Glomerular visceral epithelial cell (primary cell): ENCODE results near the gene NR1D1.

Experiments
- DNase-seq: peaks from one replicate; pipeline ENCODE4 v3.0.0-alpha.2; 2016; ENCODE audit errors: extremely low spot score

The NR1D1 gene

GRCh38 chr17:40097087-40097486 lies 3.3 kb downstream of the NR1D1 start:
- DNase-seq, result no peak

DNA sequence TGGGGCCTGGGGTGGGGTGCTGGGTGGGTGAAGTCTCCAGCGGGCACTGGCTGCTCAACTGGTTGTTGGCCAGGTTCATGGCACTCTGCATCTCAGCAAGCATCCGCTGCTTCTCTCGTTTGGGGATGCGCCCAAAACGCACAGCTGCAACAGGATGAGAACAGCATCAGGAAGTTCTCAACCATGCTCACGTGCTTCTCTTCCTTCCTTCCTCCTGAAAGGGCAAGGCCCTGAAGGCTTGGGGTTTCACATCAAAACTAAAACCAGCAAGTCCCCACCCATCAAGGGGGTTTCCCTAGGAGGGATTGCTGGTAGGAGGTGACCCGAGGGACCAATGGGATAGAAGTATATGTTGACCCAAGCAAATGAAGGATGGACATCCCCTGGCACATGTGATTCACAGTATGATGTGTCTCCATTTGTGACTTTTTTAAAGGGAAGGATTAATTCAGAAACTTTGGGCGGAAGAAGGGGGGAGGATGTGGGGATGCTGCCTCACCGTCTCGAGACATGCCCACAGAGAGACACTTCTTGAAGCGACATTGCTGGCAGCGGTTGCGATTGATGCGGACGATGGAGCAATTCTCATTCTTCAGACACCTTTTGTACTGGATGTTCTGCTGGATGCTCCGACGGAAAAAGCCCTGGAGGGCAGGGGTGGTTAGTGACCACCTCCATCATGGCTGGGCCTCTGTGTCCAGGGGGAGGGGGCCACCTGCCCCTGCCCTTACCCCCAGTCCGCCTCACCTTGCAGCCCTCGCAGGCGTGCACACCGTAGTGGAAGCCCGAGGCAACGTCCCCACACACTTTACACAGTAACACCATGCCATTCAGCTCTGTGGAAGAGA lies 4.2 kb downstream of the NR1D1 start:
- no peak for DNase-seq

GRCh38 chr17:40095351-40095943 lies 4.9 kb downstream of the NR1D1 start:
- DNase-seq, result no peak

- DNase-seq, result no peak
Observed at GRCh38 chr17:40094874-40095273, 5.5 kb downstream of the NR1D1 start.

GRCh38 chr17:40093580-40094201 lies 6.7 kb downstream of the NR1D1 start:
- no peak for DNase-seq

- DNase-seq, result no peak
Observed at GRCh38 chr17:40093005-40093579, 7.3 kb downstream of the NR1D1 start.

GRCh38 chr17:40092581-40092980 lies 7.8 kb downstream of the NR1D1 start:
- DNase-seq, result no peak

- DNase-seq, result no peak
Observed at GRCh38 chr17:40091691-40092397, 8.5 kb downstream of the NR1D1 start.

DNA sequence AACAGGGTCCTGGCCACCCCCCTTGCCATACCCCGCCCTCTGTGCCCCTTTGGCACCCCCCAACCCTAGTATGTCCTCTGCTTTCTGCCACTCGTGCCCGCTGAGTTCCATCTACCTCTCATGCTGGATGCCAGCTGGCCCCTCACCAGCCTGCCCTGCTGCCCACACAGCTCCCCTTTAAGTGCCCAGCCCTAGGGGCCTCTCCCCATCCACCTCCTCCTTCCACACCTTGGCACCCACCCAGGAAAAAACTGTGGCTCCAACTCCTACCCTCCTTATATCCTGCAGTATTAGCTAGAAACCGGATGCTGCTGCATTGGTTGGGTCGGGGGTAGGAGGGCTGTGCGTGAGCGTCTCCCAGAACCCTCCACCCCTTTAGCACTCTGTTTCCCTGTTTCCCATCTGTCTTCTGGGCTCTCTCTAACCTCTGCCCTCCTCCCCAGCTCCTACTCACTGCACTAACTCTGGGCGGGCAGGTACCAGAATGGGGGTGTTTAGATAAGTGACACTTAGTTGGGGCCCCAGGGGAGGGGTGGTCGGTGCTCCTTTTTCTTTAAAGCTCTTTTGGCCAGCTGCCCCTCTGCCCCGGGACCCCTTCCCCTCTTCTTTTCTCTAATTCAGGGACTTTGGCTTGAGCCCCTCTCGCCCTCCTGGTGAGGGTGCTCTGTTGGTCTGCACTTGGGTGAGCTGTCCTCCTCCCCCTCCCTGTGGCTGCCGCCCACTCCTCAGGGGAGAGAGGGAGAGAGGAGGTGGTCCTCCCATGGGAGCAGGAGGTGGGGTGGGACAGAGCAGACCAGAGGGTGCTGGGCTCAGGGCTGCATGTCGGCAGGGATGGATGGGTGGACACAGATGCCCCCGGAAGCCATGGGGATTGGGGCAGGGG lies 9.9 kb downstream of the NR1D1 start:
- DNase-seq, result no peak

- DNase-seq, result no peak
Observed at GRCh38 chr17:40089077-40089895, 11.1 kb downstream of the NR1D1 start.

- no peak for DNase-seq
Observed at GRCh38 chr17:40087903-40088718, 12.3 kb downstream of the NR1D1 start.

DNA sequence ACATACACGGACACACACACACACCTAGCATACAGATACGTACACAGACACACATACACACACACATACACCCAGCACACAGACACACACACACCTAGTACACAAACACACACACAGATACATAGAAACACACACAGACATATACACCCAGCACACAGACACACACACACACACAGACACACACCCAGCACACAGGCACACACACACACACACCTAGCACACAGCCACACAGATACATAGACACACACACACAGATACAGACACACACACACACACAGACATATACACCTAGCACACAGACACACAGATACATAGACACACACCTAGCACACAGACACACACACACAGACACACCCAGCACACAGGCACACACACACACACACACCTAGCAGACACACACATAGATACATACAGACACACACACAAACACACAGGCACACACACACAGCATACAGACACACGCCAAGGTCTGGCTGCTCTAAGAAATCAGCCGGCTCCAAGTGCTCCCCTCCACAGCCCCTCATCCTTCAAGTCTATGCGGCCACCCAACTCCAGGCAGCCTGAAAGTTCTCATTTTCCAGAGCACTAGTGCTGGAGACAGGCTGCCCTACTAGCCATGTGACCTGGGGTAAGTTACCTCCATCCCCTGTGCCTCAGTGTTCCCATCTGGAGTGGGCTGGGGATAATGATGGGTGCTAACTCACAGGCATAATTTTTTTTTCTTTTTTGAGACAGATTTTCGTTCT lies 13.2 kb downstream of the NR1D1 start:
- DNase-seq, result no peak

GRCh38 chr17:40086150-40087044 lies 14.0 kb downstream of the NR1D1 start:
- no peak for DNase-seq

DNA sequence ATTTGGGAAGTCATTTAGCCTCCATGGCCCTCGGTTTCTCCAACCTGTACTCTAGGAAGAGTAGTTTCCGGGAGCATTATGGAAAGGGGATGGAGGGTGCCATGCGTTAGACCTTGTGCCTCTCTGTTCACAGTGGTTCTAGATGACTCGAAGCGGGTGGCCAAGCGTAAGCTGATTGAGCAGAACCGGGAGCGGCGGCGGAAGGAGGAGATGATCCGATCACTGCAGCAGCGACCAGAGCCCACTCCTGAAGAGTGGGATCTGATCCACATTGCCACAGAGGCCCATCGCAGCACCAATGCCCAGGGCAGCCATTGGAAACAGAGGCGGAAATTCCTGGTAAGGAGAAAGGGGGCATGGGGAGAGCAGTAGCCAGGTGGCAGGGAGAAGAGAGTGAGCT lies 15.9 kb downstream of the NR1D1 start:
- no peak for DNase-seq

GRCh38 chr17:40079545-40079944 lies 20.8 kb downstream of the NR1D1 start:
- DNase-seq, result no peak

- DNase-seq, result no peak
Observed at GRCh38 chr17:40076591-40076990, 23.8 kb downstream of the NR1D1 start.

DNA sequence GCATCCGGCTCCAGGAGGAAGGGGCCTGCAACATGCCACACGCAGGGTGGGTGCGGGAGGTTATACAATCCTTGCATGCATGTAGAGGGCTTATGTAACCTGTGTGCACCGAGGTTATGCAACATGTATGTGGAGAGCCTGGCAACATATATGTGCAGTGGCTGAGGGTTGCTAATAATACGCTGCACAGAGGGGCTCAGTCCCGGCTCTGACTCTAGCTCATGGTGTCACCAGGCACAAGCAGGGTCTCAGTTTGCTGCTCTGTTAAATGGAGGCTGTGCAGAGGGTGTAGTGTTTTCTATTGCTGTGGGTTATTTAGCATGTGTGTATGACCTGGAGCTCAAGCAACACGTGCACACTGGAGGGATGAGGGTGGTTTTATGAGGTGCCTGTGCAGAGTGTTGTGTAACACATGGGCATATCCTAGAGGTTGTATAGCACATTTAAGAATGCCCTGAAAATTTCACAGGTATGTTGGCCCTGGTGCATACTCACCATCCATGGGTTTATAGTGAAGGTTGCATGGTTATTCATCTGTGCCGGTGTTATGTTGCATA lies 24.4 kb downstream of the NR1D1 start:
- no peak for DNase-seq
